ENCODE data around the gene B3GNT9.

B3GNT9 gene

GRCh38 chr16:67186550-67186950 is 35.8 kb upstream of the B3GNT9 start:
- DNase-seq = no peak

GRCh38 chr16:67185651-67186134 is 34.9 kb upstream of the B3GNT9 start:
- DNase-seq = no peak

GRCh38 chr16:67184995-67185650 is 34.3 kb upstream of the B3GNT9 start:
- DNase-seq = peak; percentile 5 to 88 (median 67)

- peak in 4 of 51 donors; percentile 26 to 62 (median 43) for DNase-seq
These were observed 33.7 kb upstream of the B3GNT9 start for GRCh38 chr16:67184453-67184994.

- peak; percentile 76 to 98 (median 92) for DNase-seq
These were observed 33.0 kb upstream of the B3GNT9 start, which contains the start of gene MATCAP1 for GRCh38 chr16:67183627-67184452. Gene MATCAP1 (minus strand): TSS chr16:67183963. CDS start chr16:67180610, 3,353 bp downstream.

GRCh38 chr16:67183284-67183626 is 32.5 kb upstream of the B3GNT9 start:
- no peak for DNase-seq

GRCh38 chr16:67182288-67182687 is 31.5 kb upstream of the B3GNT9 start:
- DNase-seq = no peak

GRCh38 chr16:67181346-67181745 is 30.5 kb upstream of the B3GNT9 start:
- peak in 5 of 51 donors; percentile 11 to 36 (median 13) for DNase-seq

- DNase-seq = no peak
These were observed 29.4 kb upstream of the B3GNT9 start for GRCh38 chr16:67180166-67180565.

- no peak for DNase-seq
These were observed 28.8 kb upstream of the B3GNT9 start for GRCh38 chr16:67179421-67180080.

GRCh38 chr16:67177743-67178699 is 27.2 kb upstream of the B3GNT9 start:
- peak in 17 of 51 donors; percentile 10 to 53 (median 34) for DNase-seq

- no peak for DNase-seq
These were observed 25.9 kb upstream of the B3GNT9 start for GRCh38 chr16:67176662-67177061.

- peak in 2 of 51 donors; percentile 23 to 27 for DNase-seq
These were observed 24.0 kb upstream of the B3GNT9 start for GRCh38 chr16:67174706-67175231.

GRCh38 chr16:67173808-67174705 is 23.3 kb upstream of the B3GNT9 start:
- peak in 48 of 51 donors; percentile 35 to 91 (median 74) for DNase-seq

GRCh38 chr16:67173323-67173722 is 22.5 kb upstream of the B3GNT9 start:
- DNase-seq = peak in 1 of 51 donors; percentile 50

GRCh38 chr16:67170949-67171649 is 20.3 kb upstream of the B3GNT9 start:
- DNase-seq = peak in 2 of 51 donors; percentile 43 to 66

- DNase-seq = peak in 47 of 51 donors; percentile 14 to 81 (median 57)
These were observed 19.6 kb upstream of the B3GNT9 start, which contains the start of gene NOL3 for GRCh38 chr16:67170168-67170948. Gene NOL3 (plus strand): TSS chr16:67170538.
